K562 (cell line): ENCODE measurements around the gene QKI. TPM values are rescaled to one million over a fixed set of nuclear protein-coding genes. Genes with fewer than 3 reads are reported as not detected.

Source experiments
- ATAC-seq: fragments of 200-7000 bp; cut with Tn5 transposase; 3 replicates; pipeline ENCODE4 v1.9.1; 2020; ENCODE audit warnings: moderate library complexity
- BruUV-seq: library from RNA; stranded (reverse); fragments of 400-500 nt; replicated peaks from 2 replicates; lab custom pipeline; 2021; lab: Mats Ljungman, UMichigan
- CTCF ChIA-PET: fragments of 300-600 bp; formaldehyde crosslinking; extraction: SDS; loops from one replicate; lab custom pipeline; 2021; ENCODE audit warnings: low intra/inter-chr PET ratio; lab: Yijun Ruan, JAX
- POLR2A ChIA-PET: fragments of 300-600, 350-650 bp; sonication (Branson Sonifier 250); formaldehyde crosslinking; extraction: SDS; loops from one replicate; lab custom pipeline; 2021; ENCODE audit warnings: antibody characterized with exemption, inconsistent platforms; lab: Yijun Ruan, JAX
- DNase-seq, 4 experiments: peaks; one replicate each; pipeline versions ENCODE4 v3.0.0 to v3.0.0-alpha.2; 2011 to 2018; ENCODE audit warnings: low spot score in 3 of 4, mixed read lengths in 3 of 4; ENCODE audit errors: extremely low read depth in 1 of 4
- FAIRE-seq: peaks from 2 replicates; lab custom pipeline; 2011; peaks lifted over from hg19 to GRCh38; lab: Jason Lieb, UNC
- H2AFZ ChIP-seq: 2 replicates; pipeline ENCODE4 v1.6.0; 2011; ENCODE audit warnings: low read depth, low read length, control low read depth, inconsistent platforms
- H3K27ac ChIP-seq: fragments of 200-600 bp; 3 replicates; pipeline ENCODE4 v1.8.0; 2011; ENCODE audit warnings: low read depth, mild to moderate bottlenecking, control low read depth, inconsistent platforms, low read length, moderate library complexity, mixed read lengths; ENCODE audit errors: extremely low read depth
- H3K27me3 ChIP-seq, 2 experiments: fragments of 300-600 bp in 1 of 2; 2 replicates in 1 of 2; 3 replicates in 1 of 2; pipeline versions ENCODE4 v1.6.0 to v1.8.0; 2011; ENCODE audit warnings: inconsistent platforms in 2 of 2, low read length in 2 of 2, mild to moderate bottlenecking in 1 of 2, mixed read lengths in 1 of 2, moderate library complexity in 1 of 2; ENCODE audit not compliant: control insufficient read depth in 2 of 2, insufficient read depth in 2 of 2
- H3K36me3 ChIP-seq: fragments of 300-600 bp; 3 replicates; pipeline ENCODE4 v1.8.0; 2011; ENCODE audit warnings: mild to moderate bottlenecking, low read length, inconsistent platforms; ENCODE audit not compliant: control insufficient read depth, insufficient read depth
- H3K4me1 ChIP-seq, 2 experiments: fragments of 200-600 bp in 1 of 2; replicated peaks in 1 of 2; 2 replicates in 1 of 2; 3 replicates in 1 of 2; pipeline versions ENCODE4 v1.5.1 to v1.8.0; 2011; ENCODE audit warnings: inconsistent platforms in 2 of 2, low read length in 2 of 2, mild to moderate bottlenecking in 1 of 2, mixed read lengths in 1 of 2, moderate library complexity in 1 of 2; ENCODE audit not compliant: control insufficient read depth in 2 of 2, insufficient read depth in 2 of 2
- H3K4me2 ChIP-seq: 2 replicates; pipeline ENCODE4 v1.6.1; 2011; ENCODE audit warnings: low read length, control low read depth, inconsistent platforms, mixed read lengths; ENCODE audit not compliant: insufficient read depth
- H3K4me3 ChIP-seq: fragments of 200-600 bp; sonication (generic), shearing (Covaris generic); 2 replicates; pipeline ENCODE4 v1.5.1; 2016; ENCODE audit warnings: control low read depth, inconsistent platforms
- H3K79me2 ChIP-seq: fragments of 200-600 bp; 3 replicates; pipeline ENCODE4 v1.8.0; 2011; ENCODE audit warnings: low read length, inconsistent platforms; ENCODE audit not compliant: control insufficient read depth, insufficient read depth
- H3K9ac ChIP-seq, 2 experiments: 2 replicates each; pipeline versions ENCODE4 v1.6.0 to v1.6.1; 2011; ENCODE audit warnings: low read depth in 2 of 2, low read length in 2 of 2, control low read depth in 1 of 2, inconsistent platforms in 1 of 2, mild to moderate bottlenecking in 1 of 2, mixed read lengths in 1 of 2; ENCODE audit not compliant: insufficient read depth in 1 of 2
- H3K9me1 ChIP-seq: one replicate; pipeline ENCODE4 v1.6.0; 2011; ENCODE audit warnings: inconsistent platforms, mild to moderate bottlenecking, low read length, moderate library complexity; ENCODE audit not compliant: control insufficient read depth, insufficient read depth
- H3K9me3 ChIP-seq: replicated peaks from 2 replicates; pipeline ENCODE4 v1.5.1; 2011; ENCODE audit warnings: low read depth, low read length, inconsistent platforms; ENCODE audit not compliant: control insufficient read depth, insufficient read depth
- H4K20me1 ChIP-seq: replicated peaks from 2 replicates; pipeline ENCODE4 v1.6.1; 2011; ENCODE audit warnings: low read length, inconsistent platforms, mixed read lengths; ENCODE audit not compliant: control insufficient read depth, insufficient read depth
- CEBPG ChIP-seq, 3 experiments: fragments of 200-800 bp in 1 of 3; sonication (Bioruptor generic) in 1 of 3; sonication (generic) in 1 of 3; formaldehyde crosslinking in 1 of 3; IDR thresholded peaks in 2 of 3; conservative IDR thresholded peaks in 1 of 3; 2 replicates each; pipeline versions ENCODE4 v1.6.1 to v1.8.0; 2016 to 2022; ENCODE audit warnings: missing compliant biosample characterization in 2 of 3, missing genetic modification characterization in 2 of 3, mild to moderate bottlenecking in 1 of 3, missing genetic modification reagents in 1 of 3
- TRIM24 ChIP-seq, 2 experiments: fragments of 450-650 bp; IDR thresholded peaks; 2 replicates each; pipeline ENCODE4 v1.6.1; 2016
- ZNF217 ChIP-seq: sonication (generic); formaldehyde crosslinking; IDR thresholded peaks from 2 replicates; pipeline ENCODE4 v1.8.0; 2022; ENCODE audit warnings: mild to moderate bottlenecking, missing genetic modification reagents
- WGBS: fragments of 100-300 bp; shearing (Covaris generic); methylation state at CpG from one replicate; pipeline ENCODE4 v1.1.6; 2016; ENCODE audit warnings: low coverage, mixed read lengths; ENCODE audit not compliant: insufficient coverage; ENCODE audit errors: missing lambda C conversion rate; 5-methylcytosine and 5-hydroxymethylcytosine counted together
- in situ Hi-C: fragments of 300-500 bp; cut with MboI; formaldehyde crosslinking; loops from 4 replicates; pipeline ENCODE4 v1.15.0; 2018; ENCODE audit warnings: inconsistent platforms, mixed read lengths
- intact Hi-C: fragments of 100-400 bp; cut with micrococcal nuclease; formaldehyde crosslinking; loops from 2 replicates; pipeline ENCODE4 v1.14.2; 2022
- polyA plus RNA-seq, 8 experiments: library from polyadenylated mRNA; depleted of rRNA in 4 of 8; stranded (reverse) in 5 of 8; unstranded in 3 of 8; fragments of >200 nt; fragmentation: Nextera tagmentation in 2 of 8; fragmentation: Illumina TruSeq in 1 of 8; extraction: Ambion mirVana in 2 of 8; extraction: Trizol in 1 of 8; gene quantifications; 2 replicates each; pipeline versions ENCODE4 v1.2.1 to v1.2.3, GENCODE V29; 2011 to 2014; ENCODE audit warnings: inconsistent platforms in 1 of 8, missing spikeins in 1 of 8
- total RNA-seq, 7 experiments: library from RNA; depleted of rRNA in 6 of 7; stranded (reverse); fragments of >200 nt in 6 of 7; fragmentation: Illumina TruSeq in 2 of 7; extraction: Trizol in 2 of 7; gene quantifications; 2 replicates each; pipeline versions ENCODE4 v1.2.1 to v1.2.3, GENCODE V29; 2011 to 2021; ENCODE audit warnings: low replicate concordance in 1 of 7
- TF ChIP-seq, protein P1 (sequence below): fragments of 250-450 bp; sonication (Bioruptor Pico); IDR thresholded peaks from 2 replicates; pipeline ENCODE4 v1.4.0; 2020; ENCODE audit warnings: mild to moderate bottlenecking, moderate library complexity
- TF ChIP-seq, protein P2 (sequence below): fragments of 250-450 bp; sonication (Bioruptor Pico); IDR thresholded peaks from 2 replicates; pipeline ENCODE4 v1.4.0; 2020; ENCODE audit warnings: mild to moderate bottlenecking, moderate library complexity
- TF ChIP-seq, protein P3 (sequence below): sonication (generic); formaldehyde crosslinking; IDR thresholded peaks from 2 replicates; pipeline ENCODE4 v1.5.0; 2020; ENCODE audit warnings: missing genetic modification reagents
- TF ChIP-seq, protein P4 (sequence below), 2 experiments: fragments of 450-650 bp in 1 of 2; sonication (generic) in 1 of 2; formaldehyde crosslinking in 1 of 2; IDR thresholded peaks in 1 of 2; conservative IDR thresholded peaks in 1 of 2; 2 replicates each; pipeline versions ENCODE4 v1.6.1 to v1.8.1; 2016 to 2023; ENCODE audit warnings: mild to moderate bottlenecking in 2 of 2, moderate library complexity in 2 of 2, inconsistent platforms in 1 of 2, missing genetic modification reagents in 1 of 2

QKI gene
- total and polyA plus RNA-seq, 9 of the 15 experiments (the other 6 are each of a cell fraction or from before 2014, with no cell fraction given), result 20.4 to 215 (median 123) TPM

DNA sequence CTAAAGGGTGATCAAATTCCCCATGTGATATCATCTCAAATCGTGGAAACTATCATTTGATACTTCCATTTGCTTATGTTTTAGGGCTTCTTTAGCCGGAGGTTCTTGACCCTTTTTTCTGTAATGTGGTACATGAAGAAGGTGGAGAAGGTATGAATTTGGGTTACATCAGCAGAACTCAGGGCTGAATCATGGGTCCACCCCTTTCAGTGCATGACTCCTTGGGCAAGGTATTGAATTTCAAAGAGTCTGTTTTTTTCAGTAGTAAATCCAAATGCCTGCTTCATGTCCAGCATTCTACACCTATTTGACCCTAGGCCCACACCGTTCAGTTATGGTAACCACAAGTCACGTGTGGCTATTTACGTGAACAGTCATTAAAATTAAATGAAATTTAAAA, 30.6 kb upstream of the QKI start:
- ATAC-seq (peak; percentile 56), FAIRE-seq (no peak), DNase-seq (no peak)
- in situ Hi-C loops, result no loop called here
- Histone ChIP-seq H4K20me1 (no peaks in the 10 kb centered on the region), H3K4me2 (no peak overlapping the region), H3K9me1 (no peaks in the 10 kb centered on the region), H3K27ac (no peak overlapping the region), H3K4me1 (peaks cover 0 to 3% of the 10 kb centered on the region in 2 experiments; a peak in 1 of 5 replicates), H3K4me3 (no peak overlapping the region), H2AFZ (no peak overlapping the region), H3K27me3 (peaks cover 40 to 62% of the 10 kb centered on the region in 2 experiments), H3K9ac (no peak overlapping the region), H3K79me2 (no peaks in the 10 kb centered on the region), H3K9me3 (no peaks in the 10 kb centered on the region), H3K36me3 (no peaks in the 10 kb centered on the region)
- WGBS, result 14% methylated on average over 5 of the region's 5 CpGs
- TF ChIP-seq CEBPG (CRISPR knock-in tag; IDR thresholded peaks at IDR 0.05), result no peak
- TF ChIP-seq CEBPG (tag; conservative IDR thresholded peaks at IDR 0.05 in 1 of 2, IDR thresholded peaks at IDR 0.05 in 1 of 2), result peak in 1 of 2 experiments; percentile 52; a peak in 1 of 4 replicates
- TF ChIP-seq, protein P1, sequence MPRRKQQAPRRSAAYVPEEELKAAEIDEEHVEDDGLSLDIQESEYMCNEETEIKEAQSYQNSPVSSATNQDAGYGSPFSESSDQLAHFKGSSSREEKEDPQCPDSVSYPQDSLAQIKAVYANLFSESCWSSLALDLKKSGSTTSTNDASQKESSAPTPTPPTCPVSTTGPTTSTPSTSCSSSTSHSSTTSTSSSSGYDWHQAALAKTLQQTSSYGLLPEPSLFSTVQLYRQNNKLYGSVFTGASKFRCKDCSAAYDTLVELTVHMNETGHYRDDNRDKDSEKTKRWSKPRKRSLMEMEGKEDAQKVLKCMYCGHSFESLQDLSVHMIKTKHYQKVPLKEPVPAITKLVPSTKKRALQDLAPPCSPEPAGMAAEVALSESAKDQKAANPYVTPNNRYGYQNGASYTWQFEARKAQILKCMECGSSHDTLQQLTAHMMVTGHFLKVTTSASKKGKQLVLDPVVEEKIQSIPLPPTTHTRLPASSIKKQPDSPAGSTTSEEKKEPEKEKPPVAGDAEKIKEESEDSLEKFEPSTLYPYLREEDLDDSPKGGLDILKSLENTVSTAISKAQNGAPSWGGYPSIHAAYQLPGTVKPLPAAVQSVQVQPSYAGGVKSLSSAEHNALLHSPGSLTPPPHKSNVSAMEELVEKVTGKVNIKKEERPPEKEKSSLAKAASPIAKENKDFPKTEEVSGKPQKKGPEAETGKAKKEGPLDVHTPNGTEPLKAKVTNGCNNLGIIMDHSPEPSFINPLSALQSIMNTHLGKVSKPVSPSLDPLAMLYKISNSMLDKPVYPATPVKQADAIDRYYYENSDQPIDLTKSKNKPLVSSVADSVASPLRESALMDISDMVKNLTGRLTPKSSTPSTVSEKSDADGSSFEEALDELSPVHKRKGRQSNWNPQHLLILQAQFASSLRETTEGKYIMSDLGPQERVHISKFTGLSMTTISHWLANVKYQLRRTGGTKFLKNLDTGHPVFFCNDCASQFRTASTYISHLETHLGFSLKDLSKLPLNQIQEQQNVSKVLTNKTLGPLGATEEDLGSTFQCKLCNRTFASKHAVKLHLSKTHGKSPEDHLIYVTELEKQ (CRISPR knock-in tag), result no peak
- TF ChIP-seq, protein P2, sequence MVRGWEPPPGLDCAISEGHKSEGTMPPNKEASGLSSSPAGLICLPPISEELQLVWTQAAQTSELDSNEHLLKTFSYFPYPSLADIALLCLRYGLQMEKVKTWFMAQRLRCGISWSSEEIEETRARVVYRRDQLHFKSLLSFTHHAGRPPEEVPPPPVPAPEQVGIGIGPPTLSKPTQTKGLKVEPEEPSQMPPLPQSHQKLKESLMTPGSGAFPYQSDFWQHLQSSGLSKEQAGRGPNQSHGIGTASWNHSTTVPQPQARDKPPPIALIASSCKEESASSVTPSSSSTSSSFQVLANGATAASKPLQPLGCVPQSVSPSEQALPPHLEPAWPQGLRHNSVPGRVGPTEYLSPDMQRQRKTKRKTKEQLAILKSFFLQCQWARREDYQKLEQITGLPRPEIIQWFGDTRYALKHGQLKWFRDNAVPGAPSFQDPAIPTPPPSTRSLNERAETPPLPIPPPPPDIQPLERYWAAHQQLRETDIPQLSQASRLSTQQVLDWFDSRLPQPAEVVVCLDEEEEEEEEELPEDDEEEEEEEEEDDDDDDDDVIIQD (CRISPR knock-in tag), result no peak
- TF ChIP-seq, protein P3, sequence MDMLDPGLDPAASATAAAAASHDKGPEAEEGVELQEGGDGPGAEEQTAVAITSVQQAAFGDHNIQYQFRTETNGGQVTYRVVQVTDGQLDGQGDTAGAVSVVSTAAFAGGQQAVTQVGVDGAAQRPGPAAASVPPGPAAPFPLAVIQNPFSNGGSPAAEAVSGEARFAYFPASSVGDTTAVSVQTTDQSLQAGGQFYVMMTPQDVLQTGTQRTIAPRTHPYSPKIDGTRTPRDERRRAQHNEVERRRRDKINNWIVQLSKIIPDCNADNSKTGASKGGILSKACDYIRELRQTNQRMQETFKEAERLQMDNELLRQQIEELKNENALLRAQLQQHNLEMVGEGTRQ (CRISPR knock-in tag), result 0 out of 2 replicates have a peak, but pooled peaks have one; percentile 12
- no peak for TF ChIP-seq ZNF217 (CRISPR knock-in tag)
- TF ChIP-seq TRIM24 (IDR thresholded peaks at IDR 0.05), result peak; percentile 22 to 52; a peak in 2 of 4 replicates
- TF ChIP-seq, protein P4, sequence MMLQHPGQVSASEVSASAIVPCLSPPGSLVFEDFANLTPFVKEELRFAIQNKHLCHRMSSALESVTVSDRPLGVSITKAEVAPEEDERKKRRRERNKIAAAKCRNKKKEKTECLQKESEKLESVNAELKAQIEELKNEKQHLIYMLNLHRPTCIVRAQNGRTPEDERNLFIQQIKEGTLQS (IDR thresholded peaks at IDR 0.05), result 0 out of 2 replicates have a peak, but pooled peaks have one; percentile 40
- TF ChIP-seq, protein P4 (CRISPR knock-in tag; conservative IDR thresholded peaks at IDR 0.05), result no peak
- ChIA-PET POLR2A (no interaction called here), CTCF (no interaction called here)
- intact Hi-C loops, result no loop called here
- BruUV-seq, result no TSS peak
